AG09309 (cell line): ENCODE data around the gene LPCAT4.
A peak's percentile ranks its signal among the peaks of the same experiment; 100 is the strongest.

ENCODE experiments used
- DNase-seq: peaks from one replicate; pipeline ENCODE4 v3.0.0-alpha.2; 2010; ENCODE audit warnings: low read depth
- H3K4me3 ChIP-seq: 2 replicates; pipeline ENCODE4 v1.5.1; 2011; ENCODE audit warnings: mild to moderate bottlenecking, low read depth, low read length, moderate library complexity; ENCODE audit not compliant: control insufficient read depth
- CTCF ChIP-seq: IDR thresholded peaks from 2 replicates; pipeline ENCODE4 v1.5.1; 2011; ENCODE audit warnings: mild to moderate bottlenecking, low read depth, low read length, inconsistent platforms; ENCODE audit not compliant: insufficient read depth, control insufficient read depth; ENCODE audit errors: missing control alignments

LPCAT4 gene

GRCh38 chr15:34339946-34340345 is 27.1 kb downstream of the LPCAT4 start:
- no peak for DNase-seq
- H3K4me3 ChIP-seq: no peak overlapping the region
- TF ChIP-seq CTCF: no peak

GRCh38 chr15:34338347-34338746 is 28.6 kb downstream of the LPCAT4 start:
- H3K4me3 ChIP-seq: no peak overlapping the region
- DNase-seq: no peak
- no peak for TF ChIP-seq CTCF

- no peak for TF ChIP-seq CTCF
- peak within 1 kb of the TSS; percentile 92 for H3K4me3 ChIP-seq
- DNase-seq: peak; percentile 53
These were observed 29.3 kb downstream of the LPCAT4 start, which contains the start of gene SLC12A6 for GRCh38 chr15:34337557-34338306. Gene SLC12A6, minus strand, starts transcription at chr15:34337781. Its CDS starts 1,101 bp downstream, at chr15:34336680.

- DNase-seq: no peak
- H3K4me3 ChIP-seq: peak overlapping the region; percentile 92
- no peak for TF ChIP-seq CTCF
These were observed 29.9 kb downstream of the LPCAT4 start for GRCh38 chr15:34336991-34337556.

GRCh38 chr15:34336231-34336990 is 30.6 kb downstream of the LPCAT4 start:
- TF ChIP-seq CTCF: no peak
- no peak for DNase-seq
- peak overlapping the region; percentile 92 for H3K4me3 ChIP-seq

- DNase-seq: no peak
- H3K4me3 ChIP-seq: peak overlapping the region; percentile 22
- no peak for TF ChIP-seq CTCF
These were observed 31.6 kb downstream of the LPCAT4 start for GRCh38 chr15:34335176-34336032.
